SK-N-SH (cell line): ENCODE measurements around the gene TPD52L2.

Experiments used
- RAD21 ChIP-seq: IDR thresholded peaks from 2 replicates; pipeline ENCODE4 v1.6.1; 2012; ENCODE audit warnings: mild to moderate bottlenecking, low read length
- TF ChIP-seq, protein P1 (sequence below): IDR thresholded peaks from 2 replicates; pipeline ENCODE4 v1.4.0; 2012; ENCODE audit warnings: low read depth, borderline replicate concordance
- TF ChIP-seq, protein P2 (sequence below): fragments of 200-600 bp; sonication (generic); IDR thresholded peaks from 2 replicates; pipeline ENCODE4 v1.6.1; 2017; ENCODE audit warnings: antibody characterized with exemption, mild to moderate bottlenecking, moderate library complexity

DNA sequence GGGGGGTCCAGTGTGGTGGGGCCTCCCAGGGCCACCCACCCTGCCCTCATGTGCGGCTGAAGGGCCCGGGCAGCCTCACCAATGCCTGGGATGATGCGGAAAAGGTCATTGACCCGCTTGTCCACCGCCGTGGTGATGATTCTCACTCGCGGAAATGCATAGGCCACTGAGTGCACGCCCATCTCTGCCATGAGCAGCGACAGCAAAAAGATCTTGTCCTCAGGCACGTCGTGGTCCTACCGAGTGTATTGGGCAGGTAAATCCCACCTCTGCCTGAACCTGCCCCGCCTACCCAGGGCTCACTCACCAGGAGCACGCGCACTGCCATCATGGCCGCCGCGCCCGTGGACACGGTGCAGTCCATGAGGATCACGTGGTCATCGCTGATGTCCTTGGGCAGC lies 75.0 kb downstream of the TPD52L2 start:
- TF ChIP-seq RAD21 = no peak
- TF ChIP-seq, protein P1, sequence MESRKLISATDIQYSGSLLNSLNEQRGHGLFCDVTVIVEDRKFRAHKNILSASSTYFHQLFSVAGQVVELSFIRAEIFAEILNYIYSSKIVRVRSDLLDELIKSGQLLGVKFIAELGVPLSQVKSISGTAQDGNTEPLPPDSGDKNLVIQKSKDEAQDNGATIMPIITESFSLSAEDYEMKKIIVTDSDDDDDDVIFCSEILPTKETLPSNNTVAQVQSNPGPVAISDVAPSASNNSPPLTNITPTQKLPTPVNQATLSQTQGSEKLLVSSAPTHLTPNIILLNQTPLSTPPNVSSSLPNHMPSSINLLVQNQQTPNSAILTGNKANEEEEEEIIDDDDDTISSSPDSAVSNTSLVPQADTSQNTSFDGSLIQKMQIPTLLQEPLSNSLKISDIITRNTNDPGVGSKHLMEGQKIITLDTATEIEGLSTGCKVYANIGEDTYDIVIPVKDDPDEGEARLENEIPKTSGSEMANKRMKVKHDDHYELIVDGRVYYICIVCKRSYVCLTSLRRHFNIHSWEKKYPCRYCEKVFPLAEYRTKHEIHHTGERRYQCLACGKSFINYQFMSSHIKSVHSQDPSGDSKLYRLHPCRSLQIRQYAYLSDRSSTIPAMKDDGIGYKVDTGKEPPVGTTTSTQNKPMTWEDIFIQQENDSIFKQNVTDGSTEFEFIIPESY = no peak
- TF ChIP-seq, protein P2, sequence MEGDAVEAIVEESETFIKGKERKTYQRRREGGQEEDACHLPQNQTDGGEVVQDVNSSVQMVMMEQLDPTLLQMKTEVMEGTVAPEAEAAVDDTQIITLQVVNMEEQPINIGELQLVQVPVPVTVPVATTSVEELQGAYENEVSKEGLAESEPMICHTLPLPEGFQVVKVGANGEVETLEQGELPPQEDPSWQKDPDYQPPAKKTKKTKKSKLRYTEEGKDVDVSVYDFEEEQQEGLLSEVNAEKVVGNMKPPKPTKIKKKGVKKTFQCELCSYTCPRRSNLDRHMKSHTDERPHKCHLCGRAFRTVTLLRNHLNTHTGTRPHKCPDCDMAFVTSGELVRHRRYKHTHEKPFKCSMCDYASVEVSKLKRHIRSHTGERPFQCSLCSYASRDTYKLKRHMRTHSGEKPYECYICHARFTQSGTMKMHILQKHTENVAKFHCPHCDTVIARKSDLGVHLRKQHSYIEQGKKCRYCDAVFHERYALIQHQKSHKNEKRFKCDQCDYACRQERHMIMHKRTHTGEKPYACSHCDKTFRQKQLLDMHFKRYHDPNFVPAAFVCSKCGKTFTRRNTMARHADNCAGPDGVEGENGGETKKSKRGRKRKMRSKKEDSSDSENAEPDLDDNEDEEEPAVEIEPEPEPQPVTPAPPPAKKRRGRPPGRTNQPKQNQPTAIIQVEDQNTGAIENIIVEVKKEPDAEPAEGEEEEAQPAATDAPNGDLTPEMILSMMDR = no peak
